ENCODE measurements around the gene THSD7B.

- TF ChIP-seq CTCF (IDR thresholded peaks at IDR 0.05) (no peak), POLR2A (IDR thresholded peaks at IDR 0.05) (no peak), POLR2AphosphoS5 (IDR thresholded peaks at IDR 0.05) (no peak), EP300 (IDR thresholded peaks at IDR 0.05) (no peak)
These were observed 395.9 kb downstream of the THSD7B start for GRCh38 chr2:137161250-137161649.
